AG04449 (cell line): ENCODE data around the gene PCP4.

Source experiments
- CTCF ChIA-PET: fragments of 350-600 bp; formaldehyde crosslinking; extraction: SDS; loops from one replicate; lab custom pipeline; 2021; ENCODE audit warnings: antibody characterized with exemption; lab: Yijun Ruan, JAX
- POLR2A ChIA-PET: fragments of 400-600, 350-600 bp; formaldehyde crosslinking; extraction: SDS; loops from one replicate; lab custom pipeline; 2020; ENCODE audit warnings: antibody characterized with exemption, inconsistent platforms; lab: Yijun Ruan, JAX
- DNase-seq: peaks from one replicate; pipeline ENCODE4 v3.0.0-alpha.2; 2010; ENCODE audit warnings: low read depth, low spot score
- H3K4me3 ChIP-seq: 2 replicates; pipeline ENCODE4 v1.5.1; 2011; ENCODE audit warnings: low read depth, mild to moderate bottlenecking, control low read depth, low read length
- TF ChIP-seq, protein P1 (sequence below): IDR thresholded peaks from one replicate; pipeline ENCODE4 v1.5.1; 2011; ENCODE audit warnings: mild to moderate bottlenecking, moderate library complexity, low read length, control low read depth, inconsistent platforms; ENCODE audit not compliant: insufficient read depth; ENCODE audit errors: missing control alignments

The PCP4 gene

DNA sequence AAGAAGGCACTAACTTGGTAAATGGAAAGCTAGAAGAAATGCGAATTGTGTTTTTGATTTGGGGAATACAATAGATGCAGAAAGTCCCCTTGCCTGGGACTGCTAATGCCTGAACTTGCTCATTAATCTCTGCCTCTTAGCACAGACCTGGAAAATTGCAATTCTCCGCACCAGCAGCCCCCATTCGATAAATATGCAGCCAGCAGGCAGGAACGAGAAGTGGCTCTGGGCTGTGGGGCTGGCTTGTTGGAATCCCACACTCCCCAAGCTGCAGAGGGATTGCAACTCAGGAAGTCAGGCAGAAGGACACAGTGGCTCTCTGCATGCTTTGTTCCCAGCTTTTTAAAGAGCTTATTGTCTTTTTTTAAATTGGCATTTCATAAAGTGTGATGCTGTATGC lies 51.3 kb downstream of the PCP4 start:
- TF ChIP-seq, protein P1, sequence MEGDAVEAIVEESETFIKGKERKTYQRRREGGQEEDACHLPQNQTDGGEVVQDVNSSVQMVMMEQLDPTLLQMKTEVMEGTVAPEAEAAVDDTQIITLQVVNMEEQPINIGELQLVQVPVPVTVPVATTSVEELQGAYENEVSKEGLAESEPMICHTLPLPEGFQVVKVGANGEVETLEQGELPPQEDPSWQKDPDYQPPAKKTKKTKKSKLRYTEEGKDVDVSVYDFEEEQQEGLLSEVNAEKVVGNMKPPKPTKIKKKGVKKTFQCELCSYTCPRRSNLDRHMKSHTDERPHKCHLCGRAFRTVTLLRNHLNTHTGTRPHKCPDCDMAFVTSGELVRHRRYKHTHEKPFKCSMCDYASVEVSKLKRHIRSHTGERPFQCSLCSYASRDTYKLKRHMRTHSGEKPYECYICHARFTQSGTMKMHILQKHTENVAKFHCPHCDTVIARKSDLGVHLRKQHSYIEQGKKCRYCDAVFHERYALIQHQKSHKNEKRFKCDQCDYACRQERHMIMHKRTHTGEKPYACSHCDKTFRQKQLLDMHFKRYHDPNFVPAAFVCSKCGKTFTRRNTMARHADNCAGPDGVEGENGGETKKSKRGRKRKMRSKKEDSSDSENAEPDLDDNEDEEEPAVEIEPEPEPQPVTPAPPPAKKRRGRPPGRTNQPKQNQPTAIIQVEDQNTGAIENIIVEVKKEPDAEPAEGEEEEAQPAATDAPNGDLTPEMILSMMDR = no peak
- ChIA-PET CTCF (no interaction called here), POLR2A (no interaction called here)
- no peak for DNase-seq
- no peak overlapping the region for H3K4me3 ChIP-seq

DNA sequence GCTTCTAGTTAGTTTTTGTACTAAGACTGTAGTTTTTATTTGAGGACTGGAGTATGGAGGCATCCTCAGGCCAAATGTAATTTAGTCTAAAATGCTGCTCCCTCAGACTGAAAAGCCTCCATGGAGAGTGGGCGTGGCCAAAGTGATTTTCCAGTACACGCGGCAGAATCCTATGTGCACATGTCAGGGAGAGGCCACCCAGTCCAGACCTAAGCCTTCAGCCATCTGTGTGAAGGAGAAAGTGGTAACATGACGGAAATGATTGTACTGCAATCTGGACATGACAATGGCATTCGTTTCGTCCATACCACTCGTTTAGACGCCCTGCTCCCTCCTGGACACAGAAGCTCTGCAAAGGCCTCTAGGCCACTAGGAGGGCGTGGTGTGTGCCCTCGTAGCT lies 56.2 kb downstream of the PCP4 start:
- no peak overlapping the region for H3K4me3 ChIP-seq
- no peak for DNase-seq
- TF ChIP-seq, protein P1 = no peak
- POLR2A ChIA-PET = no interaction called here
- CTCF ChIA-PET = no interaction called here

DNA sequence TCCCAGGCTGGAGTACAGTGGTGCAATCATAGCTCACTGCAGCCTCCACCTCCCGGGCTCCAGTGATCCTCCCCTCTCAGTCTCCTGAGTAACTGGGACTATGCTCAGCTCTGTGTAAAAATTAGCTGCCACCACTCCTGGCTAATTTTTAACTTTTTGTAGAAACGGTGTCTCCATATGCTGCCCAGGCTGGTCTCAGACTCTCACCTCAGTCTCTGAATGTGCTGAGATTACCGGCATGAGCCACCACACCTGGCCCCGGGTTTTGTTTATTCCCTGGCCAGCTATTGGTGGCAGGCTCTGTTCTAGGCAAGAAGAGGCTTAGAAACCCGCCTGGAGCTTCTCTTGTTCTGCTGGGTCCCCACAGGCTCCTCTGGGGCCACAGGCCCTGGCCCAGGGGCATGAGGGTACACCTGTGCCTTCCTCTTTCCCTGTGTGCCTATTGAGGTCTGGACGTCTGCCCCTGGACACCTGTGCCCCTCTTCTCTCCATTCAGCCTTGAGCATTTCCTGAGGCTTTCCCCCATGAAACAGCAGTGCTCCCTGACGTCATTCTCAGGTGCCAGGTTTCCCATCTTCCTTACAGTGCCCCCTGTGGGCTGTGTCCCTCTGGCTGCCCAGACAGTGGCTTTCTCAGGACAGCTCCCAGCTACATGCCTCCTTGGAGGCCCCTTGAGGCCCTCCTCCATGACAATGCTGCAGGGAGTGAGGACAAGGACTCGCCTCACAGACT lies 57.5 kb downstream of the PCP4 start:
- ChIA-PET CTCF (no interaction called here), POLR2A (no interaction called here)
- TF ChIP-seq, protein P1 = no peak
- DNase-seq = no peak
- no peak overlapping the region for H3K4me3 ChIP-seq

DNA sequence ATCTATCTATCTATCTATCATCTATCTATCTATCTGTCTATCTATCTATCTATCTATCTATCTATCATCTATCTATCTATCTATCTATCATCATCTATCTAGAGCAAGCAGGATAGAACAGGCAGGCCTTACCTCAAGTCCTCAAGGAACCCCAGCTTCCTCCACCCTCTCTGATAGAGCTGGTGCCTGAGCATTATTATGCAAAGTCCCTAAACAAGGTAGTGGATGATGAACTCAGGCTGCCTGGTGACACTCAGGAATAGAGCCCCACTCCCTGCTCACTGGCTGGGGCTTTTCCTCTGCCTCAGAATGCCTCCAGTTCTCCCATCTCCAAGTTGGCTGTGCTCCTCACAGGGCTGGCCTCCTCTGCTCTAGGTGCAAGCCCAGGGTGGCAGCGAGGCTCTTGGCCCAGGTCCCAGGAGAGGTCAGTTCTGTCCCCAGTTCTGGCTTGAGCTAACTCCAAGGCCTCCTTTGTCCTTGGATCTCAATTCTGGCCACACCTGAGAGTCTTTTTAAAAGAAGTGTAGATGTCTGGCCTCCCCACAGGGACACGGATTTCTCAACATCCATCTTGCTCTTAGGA lies 60.2 kb downstream of the PCP4 start:
- DNase-seq = no peak
- TF ChIP-seq, protein P1 = no peak
- H3K4me3 ChIP-seq = no peak overlapping the region
- ChIA-PET CTCF (no interaction called here), POLR2A (no interaction called here)

DNA sequence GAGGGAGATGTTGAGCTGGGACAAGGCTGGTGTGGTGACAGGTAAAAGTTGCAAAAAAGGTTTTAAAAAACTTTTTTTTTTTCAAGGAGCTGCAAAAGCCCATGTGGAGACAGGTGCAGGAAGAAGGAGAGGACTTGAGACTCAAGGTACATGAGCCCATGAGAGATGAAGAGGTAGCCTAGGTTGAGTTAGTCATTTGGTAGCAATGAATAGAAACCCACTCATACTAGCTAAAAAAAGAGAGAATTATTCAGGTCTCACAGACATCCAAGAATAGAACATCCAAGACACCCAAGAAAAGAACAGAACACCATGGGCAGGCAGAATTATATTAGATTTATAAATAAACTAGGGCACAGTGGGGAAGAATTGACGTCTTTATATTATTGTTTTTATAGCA lies 65.1 kb downstream of the PCP4 start:
- H3K4me3 ChIP-seq = no peak overlapping the region
- ChIA-PET POLR2A (no interaction called here), CTCF (no interaction called here)
- TF ChIP-seq, protein P1 = no peak
- no peak for DNase-seq

DNA sequence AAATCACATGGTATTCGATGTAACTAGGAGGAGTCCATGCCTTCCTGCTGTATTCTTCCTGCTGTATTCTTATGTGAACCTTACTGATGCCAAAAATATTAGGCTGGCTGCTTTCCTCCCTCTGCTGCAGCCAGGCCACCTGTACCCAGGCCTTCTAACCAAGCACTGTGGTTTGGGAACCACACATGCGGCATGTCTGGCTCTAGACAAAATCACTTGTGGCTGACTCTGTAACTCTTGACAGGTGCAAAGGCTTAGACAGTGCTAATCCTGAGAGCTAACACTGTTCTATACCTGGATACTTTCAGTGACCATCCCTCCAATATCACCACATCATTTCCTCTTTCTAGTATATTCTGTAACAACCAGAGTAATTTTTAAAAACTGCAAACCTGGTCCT lies 67.7 kb downstream of the PCP4 start:
- no peak for DNase-seq
- TF ChIP-seq, protein P1 = no peak
- H3K4me3 ChIP-seq = no peak overlapping the region
- ChIA-PET POLR2A (no interaction called here), CTCF (no interaction called here)
